HG03457 (cell line): Measurements from ENCODE around the gene DUOXA2.
"Not testable (repeated sequence)": the region's sequence is repeated elsewhere in the genome, so short reads cannot be mapped to it uniquely, and the experiment has no call there.

ENCODE experiments used
- ATAC-seq: cut with Tn5 transposase; IDR thresholded peaks from one replicate; pipeline ENCODE4 v1.9.1; 2021; ENCODE audit warnings: moderate number of reproducible peaks; ENCODE audit not compliant: unreplicated experiment

Gene DUOXA2

DNA sequence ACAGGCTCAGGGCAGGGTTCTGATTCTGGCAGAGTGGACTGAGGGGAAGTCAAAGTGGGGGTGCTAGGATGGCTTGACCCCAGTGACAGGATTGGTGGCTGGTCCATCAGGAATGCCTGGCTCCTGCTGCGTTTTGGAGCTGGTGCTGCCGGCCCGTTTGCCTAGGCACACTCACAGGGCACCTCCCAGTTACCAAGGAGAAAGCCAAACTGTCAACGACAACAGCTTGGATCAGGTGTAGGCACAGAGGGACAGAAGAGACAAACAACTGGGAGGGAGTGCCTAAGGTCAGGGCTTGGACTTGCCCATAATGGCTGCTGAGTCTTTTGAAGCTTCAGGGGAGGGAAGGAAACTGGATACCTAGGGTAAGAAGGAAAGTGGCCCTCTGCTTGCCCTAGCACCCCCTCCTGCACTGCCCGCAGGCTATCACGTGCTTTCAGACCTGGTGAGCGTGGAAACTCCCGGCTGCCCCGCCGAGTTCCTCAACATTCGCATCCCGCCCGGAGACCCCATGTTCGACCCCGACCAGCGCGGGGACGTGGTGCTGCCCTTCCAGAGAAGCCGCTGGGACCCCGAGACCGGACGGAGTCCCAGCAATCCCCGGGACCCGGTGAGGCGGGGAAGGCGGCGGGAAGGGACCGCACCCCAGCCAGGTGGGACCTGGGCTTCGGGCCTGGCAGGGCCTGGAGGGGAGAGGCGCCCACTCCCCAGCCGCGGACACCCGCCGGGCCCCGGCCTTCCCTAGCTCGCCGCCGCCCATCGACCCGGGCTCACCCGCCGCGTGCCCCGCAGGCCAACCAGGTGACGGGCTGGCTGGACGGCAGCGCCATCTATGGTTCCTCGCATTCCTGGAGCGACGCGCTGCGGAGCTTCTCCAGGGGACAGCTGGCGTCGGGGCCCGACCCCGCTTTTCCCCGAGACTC lies 20.8 kb downstream of the DUOXA2 start:
- ATAC-seq = no peak

DNA sequence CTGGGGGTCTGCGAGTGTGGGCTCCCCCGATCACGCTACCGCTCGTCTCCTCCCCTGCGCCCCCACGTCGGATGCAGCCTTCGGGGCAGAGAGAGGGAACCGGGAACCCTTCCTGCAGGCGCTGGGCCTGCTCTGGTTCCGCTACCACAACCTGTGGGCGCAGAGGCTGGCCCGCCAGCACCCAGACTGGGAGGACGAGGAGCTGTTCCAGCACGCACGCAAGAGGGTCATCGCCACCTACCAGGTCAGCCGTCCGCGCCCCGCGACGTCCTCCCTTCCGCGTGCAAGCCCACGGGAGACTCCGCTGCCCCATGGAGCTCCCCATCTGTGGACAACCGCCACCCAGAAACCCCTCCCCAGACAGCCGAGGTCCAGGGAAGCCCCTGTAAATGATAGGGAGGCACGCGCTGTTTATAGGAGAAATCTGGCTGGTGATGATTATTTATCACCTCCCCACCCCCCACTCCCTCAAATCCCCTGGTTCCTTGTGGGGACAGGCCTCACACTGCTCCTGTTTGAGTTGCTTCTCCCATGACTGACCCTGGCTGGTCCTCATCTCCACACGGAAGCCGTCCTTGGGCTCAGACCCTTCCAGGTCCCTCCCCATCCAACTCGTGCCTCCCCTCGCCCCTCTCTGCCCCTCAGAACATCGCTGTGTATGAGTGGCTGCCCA lies 21.7 kb downstream of the DUOXA2 start:
- not testable (repeated sequence) for ATAC-seq

DNA sequence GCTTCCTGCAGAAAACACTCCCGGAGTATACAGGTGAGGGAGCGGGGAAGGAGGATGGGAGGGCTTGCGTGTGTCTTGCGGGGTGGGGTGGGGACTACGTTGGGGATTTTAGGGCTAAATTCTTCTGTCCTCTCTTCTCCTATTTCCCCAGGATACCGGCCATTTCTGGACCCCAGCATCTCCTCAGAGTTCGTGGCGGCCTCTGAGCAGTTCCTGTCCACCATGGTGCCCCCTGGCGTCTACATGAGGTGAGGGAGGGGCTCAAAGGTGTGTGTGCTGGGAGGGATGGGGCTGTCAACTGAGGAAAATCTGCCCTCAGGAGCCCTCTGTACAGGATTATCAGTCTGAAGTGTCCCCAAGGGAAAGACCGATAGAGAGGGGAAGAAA lies 22.2 kb downstream of the DUOXA2 start:
- no peak for ATAC-seq

DNA sequence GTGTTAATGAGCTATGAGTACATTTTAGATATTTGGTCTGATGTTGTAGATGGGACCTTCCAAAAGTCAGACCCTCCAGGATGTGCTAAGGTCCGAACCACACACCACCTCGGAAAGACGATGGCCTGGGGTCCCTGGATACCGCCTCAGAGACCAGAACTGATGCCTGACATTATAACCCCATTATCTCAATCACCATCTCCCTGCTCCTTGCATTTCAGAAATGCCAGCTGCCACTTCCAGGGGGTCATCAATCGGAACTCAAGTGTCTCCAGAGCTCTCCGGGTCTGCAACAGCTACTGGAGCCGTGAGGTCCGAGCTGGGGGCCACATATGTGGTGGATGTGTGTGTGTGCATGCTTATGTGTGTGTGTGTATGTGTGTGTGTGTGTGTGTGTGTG lies 23.6 kb downstream of the DUOXA2 start:
- ATAC-seq = no peak

DNA sequence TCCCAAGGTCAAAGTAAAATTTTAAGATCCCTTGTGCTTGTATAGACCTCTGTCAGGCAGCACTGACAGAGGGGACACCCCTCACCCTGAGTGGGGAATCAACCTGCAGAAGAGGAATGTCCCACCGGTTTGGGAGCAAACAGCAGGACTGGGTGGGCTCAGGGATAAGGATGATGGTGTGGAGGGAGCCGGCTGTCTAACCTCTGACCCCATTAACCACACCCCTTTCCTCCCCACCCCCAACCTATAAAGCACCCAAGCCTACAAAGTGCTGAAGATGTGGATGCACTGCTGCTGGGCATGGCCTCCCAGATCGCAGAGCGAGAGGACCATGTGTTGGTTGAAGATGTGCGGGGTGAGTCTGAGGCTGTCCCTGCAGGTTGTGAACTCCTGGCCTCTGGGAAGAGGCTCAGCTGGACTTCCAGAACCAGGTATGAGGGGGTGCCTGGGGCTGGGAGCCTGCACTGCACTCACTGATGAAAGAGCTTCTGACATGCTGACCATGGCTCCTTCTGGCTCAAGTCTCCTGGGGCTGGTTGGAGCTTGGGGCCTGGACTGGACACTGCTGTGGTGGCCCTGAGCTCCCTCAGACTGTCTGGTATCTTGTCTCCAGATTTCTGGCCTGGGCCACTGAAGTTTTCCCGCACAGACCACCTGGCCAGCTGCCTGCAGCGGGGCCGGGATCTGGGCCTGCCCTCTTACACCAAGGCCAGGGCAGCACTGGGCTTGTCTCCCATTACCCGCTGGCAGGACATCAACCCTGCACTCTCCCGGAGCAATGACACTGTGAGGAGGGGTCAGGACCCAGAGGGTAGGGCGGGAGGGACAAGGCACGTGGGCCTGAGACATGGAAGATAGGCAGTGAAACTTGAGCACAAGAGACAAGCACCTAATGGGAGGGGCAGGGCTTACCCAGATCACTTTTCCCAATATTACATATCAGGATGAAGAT lies 25.0 kb downstream of the DUOXA2 start:
- ATAC-seq = no peak

DNA sequence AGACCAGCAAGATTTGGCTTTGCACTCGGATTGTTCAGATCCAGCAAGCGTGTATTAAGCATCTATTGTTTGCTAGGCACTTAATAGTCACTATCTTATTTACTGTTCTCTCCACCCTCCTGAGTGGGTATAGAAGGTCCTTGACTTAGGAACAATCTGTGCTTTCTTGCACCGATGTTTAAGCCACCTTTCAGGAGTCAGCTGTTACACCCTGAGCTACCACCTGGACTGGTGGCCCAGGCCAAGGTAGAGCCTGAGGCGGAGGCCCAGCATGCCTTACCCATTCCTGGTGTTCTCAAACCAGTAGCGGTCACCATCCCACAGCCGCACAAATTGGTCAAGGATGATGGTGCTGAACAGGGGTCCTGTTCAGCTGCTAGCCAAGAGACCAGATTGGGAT lies 25.6 kb downstream of the DUOXA2 start:
- ATAC-seq = no peak

DNA sequence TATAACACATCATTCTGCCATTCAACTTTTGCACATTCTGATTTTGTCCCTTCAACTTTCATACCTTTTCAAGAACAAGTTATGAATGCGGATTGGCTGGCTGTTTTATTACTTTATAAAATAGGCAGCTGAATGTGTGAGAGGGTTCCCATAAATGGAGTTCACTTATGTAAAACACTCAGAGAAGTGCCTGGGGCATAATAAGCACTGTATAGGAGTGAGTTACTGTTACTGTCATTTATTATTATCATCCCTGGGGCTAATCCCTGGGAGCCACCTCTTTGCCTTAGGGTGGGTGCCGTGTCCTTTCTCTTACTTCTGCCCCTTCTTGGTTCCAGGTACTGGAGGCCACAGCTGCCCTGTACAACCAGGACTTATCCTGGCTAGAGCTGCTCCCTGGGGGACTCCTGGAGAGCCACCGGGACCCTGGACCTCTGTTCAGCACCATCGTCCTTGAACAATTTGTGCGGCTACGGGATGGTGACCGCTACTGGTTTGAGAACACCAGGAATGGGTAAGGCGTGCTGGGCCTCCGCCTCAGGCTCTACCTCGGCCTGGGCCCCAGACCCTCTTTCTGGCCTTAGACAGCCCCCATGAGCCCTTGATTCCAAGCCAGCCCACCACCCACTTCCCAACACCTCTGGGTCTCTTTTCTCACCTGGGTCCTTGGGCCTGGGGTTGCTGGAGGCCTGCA lies 26.6 kb downstream of the DUOXA2 start:
- ATAC-seq = no peak

DNA sequence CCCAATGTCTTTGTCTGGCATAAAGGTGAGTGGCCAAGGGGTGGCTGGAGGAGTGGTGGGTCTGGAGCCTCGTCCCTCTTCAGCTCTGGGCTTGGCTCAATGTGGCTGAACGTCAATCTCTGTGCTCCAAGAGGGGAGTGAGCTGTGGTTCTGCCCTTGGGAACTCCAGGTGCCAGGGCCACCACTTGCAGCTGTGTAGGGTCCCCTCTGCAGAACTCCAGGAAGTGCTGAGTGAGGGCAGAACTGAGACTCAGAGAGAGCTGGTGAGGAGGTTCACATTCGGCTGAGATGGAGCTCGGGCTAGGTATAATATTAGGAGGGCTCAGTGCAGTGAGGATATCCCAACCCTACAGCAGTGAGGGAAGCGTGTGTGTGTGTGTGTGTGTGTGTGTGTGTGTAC lies 27.3 kb downstream of the DUOXA2 start:
- ATAC-seq = no peak

DNA sequence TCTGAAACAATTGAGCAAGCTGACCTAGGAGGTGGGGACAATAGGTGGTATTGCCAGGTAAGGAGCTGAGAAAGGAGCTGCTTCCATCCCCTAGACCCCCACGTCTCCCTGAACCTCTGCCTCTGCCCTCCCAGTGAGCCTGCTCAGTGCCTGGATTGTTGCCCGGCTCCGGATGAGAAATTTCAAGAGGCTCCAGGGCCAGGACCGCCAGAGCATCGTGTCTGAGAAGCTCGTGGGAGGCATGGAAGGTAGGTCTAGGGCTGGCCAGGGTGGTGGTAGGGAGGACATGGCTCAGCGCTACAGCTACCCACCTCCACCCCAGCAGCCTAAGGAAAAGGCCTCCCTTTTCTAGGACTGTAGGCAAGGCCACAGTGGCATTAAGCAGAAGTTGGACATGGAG lies 28.9 kb downstream of the DUOXA2 start:
- ATAC-seq = no peak

DNA sequence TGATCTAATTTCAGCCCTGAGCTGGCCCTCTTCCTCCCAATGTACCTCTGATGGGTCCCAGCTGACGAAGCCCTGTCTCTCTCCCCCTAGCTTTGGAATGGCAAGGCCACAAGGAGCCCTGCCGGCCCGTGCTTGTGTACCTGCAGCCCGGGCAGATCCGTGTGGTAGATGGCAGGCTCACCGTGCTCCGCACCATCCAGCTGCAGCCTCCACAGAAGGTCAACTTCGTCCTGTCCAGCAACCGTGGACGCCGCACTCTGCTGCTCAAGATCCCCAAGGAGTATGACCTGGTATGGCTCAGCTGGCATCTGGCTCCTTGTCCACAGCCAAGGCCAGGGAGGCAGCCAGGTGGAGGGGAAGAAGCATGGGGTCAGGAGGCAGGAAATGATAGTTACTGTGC lies 29.8 kb downstream of the DUOXA2 start:
- no peak for ATAC-seq

DNA sequence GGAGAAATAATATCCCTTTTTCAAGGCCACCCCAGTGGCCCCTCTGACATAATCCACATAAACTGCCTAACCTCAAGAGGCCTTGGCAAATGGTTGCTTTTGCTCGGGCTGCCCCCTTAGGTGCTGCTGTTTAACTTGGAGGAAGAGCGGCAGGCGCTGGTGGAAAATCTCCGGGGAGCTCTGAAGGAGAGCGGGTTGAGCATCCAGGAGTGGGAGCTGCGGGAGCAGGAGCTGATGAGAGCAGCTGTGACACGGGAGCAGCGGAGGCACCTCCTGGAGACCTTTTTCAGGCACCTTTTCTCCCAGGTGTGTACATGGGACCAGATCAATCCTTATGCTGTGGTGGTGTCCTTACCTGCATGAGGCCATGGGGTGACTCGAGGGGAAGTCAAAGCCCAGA lies 30.6 kb downstream of the DUOXA2 start:
- no peak for ATAC-seq

DNA sequence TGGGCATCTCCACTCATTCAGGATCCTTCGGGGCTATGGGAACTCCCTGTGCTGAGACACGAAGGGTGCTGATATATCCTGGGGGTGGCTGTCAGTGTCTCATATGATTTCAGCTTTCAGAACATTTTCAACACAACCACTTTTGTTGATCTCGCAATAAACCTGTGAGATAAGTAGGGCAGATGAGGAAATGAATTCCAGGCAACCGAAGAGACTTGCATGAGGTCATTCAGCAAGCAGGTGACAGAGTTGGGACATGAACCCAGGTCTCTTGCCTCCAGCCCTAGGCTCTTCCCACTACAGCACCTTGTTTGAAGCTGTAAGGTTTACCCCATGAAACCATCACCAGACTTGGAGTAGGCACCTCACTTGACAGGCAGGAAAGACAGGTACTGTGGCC lies 32.3 kb downstream of the DUOXA2 start:
- ATAC-seq = no peak

DNA sequence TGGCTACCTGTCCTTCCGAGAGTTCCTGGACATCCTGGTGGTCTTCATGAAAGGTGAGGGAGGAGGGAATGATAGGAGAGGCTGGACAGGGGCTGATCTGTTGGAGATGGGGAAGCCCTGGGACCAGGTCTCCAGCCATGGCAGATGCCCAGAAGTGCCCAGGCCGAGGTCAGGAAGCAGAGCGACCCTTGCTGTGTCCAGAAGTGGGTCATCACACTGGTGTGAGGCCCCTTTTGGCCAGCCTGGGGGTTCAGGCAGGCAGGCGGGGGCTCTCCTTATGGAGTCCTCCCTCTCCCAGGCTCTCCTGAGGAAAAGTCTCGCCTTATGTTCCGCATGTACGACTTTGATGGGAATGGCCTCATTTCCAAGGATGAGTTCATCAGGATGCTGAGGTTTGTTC lies 33.5 kb downstream of the DUOXA2 start:
- no peak for ATAC-seq

DNA sequence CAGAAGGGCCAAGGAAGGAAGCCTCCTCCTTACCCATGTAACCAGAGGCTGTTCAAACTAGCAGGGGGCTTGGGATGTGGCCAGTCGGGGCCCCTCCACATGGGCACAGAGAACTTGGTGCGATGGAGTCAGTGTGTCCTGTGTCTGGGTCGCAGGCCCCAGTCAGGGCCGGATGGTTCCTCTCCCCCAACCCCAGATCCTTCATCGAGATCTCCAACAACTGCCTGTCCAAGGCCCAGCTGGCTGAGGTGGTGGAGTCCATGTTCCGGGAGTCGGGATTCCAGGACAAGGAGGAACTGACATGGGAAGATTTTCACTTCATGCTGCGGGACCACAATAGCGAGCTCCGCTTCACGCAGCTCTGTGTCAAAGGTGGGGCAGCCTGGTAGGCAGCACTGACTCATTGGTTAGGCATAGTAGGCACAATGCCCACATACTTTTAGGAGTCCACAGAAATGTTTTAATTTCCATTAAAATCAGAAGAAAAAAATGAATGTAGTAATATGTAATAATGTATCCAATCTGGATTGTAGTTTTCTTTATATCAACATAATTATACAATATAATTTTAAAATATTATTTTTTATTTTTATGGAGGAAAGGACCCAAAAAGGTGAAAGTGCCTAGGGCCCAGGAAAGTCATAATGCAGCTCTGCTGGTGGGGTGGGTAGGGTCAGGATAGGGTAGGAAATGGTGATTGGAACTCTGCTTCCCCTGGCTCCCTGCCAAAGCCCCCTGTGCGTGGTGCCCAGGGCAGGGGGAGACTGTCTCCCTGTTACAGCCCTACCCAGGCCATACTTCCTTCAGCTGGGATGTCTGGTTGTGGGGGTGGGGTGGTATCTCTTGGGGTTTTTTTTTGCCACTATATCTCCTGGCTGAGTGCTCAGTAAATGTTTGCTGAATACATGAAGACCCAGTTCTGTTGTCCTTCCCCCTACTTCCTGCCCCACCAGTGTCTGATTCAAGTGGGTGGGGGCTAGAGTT lies 34.2 kb downstream of the DUOXA2 start:
- no peak for ATAC-seq

DNA sequence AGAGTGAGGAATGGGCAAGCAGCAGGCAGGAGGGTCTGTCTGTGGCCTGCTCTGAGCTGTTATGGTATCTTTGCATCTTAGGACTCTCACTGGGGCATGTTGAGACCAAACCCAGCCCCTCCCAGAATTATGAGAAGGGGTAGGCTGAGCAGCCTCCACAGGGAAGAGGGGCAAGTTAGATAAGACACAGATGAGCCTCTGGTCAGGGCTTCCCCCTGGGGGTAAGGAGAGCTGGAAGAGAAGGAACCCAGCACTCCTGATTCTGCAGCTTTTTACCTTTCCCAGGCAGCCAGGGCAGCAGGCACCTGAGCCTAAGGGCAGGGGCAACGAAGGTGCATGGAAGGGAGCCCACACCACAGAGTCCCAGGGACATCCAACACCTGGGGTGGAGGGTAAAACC lies 34.9 kb downstream of the DUOXA2 start:
- no peak for ATAC-seq

DNA sequence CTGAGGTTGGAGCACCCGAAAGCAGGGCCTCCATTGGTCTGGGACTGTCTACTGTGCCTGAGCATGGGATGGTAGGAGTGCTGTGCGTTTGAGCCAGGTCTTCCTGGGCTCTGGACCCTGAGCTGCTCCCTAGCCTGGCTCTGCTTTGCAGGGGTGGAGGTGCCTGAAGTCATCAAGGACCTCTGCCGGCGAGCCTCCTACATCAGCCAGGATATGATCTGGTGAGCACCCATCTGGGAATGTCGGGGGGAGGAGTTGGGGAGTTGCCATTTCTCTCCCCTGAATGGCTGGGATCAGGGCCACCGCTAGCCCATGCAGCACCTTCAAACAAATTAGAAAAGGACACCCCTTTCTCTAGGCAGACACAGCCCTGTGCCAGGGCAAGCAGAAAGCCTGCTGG lies 36.4 kb downstream of the DUOXA2 start:
- no peak for ATAC-seq

DNA sequence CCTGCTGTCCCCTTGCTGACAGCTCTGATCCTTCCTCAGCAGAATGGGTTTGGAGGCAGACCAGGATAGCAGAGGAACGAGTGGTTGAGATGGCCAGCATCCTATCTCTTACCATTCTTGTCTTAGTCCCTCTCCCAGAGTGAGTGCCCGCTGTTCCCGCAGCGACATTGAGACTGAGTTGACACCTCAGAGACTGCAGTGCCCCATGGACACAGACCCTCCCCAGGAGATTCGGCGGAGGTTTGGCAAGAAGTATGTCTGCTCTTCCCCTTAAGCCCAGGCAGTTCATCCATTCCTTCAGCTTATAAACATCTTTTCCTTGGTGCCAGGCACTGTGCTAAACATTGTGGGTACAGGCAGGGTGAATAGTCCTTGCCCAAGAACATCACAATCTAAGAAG lies 36.9 kb downstream of the DUOXA2 start:
- ATAC-seq = no peak

DNA sequence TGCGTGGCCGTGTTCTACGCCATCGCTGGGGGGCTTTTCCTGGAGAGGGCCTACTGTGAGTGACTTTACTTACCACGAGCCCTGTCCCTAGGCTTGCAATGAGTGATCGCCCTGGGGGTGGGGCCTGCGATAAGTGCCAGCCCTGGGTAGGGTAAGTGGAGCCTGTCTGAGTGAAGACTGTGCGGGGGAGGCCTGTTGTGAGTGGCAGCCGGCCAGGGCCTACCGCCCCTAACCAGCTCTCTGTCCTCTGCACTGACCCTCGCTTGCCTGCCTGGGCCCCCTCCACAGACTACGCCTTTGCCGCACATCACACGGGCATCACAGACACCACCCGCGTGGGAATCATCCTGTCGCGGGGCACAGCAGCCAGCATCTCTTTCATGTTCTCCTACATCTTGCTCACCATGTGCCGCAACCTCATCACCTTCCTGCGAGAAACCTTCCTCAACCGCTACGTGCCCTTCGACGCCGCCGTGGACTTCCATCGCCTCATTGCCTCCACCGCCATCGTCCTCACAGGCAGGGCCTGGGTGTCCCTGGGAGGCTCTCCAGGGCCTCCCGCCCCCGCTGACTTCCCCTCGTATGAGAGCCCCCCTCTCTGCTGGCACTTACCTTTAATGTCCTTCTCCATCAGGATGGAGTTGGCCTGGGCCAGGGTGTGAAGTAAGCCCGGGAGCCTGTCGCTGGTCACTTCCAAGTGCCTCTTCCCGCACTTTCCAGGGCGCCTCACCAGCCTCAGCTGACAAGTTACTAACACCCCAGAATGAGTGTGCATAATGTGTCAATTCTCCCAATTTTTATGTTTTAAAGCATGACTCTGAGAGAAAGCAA lies 38.1 kb downstream of the DUOXA2 start:
- ATAC-seq = no peak

DNA sequence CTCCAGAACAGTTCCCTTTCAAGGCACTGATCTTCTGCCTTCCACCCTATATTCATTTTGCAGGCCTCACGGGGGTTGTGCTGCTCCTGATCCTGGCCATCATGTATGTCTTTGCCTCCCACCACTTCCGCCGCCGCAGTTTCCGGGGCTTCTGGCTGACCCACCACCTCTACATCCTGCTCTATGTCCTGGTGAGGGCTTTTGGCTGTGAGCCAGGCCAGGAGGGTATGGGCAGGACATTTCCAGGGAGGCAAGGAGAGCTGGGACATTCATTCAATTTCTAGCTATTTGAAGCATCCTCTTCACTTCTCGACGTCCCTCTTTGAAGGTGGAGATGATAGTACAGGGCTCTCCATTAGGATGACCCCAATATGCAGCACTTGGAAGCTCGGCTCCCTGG lies 41.6 kb downstream of the DUOXA2 start:
- ATAC-seq = no peak
